Measurements from ENCODE around the gene MRPL32.
A peak's percentile ranks its signal among the peaks of the same experiment; 100 is the strongest.

Gene MRPL32

DNA sequence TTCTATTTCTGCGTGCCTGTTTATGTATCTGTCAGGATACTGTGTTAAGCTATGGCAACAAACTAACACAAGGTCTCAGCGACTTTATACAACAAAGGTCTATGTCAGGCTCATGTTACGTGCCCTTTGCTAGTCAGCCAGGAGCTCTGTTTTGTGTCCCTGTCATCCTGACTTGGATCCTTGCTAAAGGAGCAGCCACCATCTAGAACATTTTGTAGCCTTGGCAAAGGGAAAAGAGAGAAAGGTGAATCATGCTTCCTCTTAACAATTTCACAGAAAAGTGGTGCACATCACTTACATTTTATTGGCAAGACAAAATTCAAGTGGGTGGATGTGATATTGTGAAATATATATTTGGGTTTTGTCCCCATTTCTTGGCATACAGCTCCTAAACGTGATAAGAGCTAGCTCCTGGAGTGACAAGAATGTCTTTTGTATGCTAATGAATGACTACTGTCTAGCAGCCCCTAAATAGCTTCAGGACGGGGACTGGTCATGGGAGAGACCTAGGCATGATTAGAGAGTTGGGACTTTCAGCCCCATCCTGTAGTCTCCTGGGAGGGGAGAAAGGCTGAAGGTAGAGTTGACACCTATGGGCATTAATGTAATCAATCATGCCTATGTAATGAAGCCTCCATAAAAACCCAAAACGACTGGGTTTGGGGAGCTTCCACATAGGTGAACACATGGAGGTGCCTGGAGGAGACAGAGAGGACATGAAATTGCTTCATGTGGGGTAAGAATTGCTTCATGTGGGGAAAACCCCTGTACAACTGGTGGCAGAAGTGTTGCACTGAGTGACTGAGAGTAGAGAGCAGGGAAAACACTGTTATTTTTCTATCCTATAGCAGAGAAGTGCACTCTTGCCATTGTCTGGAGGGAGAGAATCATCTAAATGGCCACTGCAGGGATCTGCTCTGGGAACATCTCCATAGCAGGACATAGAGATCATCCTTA lies 33.0 kb downstream of the MRPL32 start:
- no peak for DNase-seq (ENCODE audit: low spot score)

DNA sequence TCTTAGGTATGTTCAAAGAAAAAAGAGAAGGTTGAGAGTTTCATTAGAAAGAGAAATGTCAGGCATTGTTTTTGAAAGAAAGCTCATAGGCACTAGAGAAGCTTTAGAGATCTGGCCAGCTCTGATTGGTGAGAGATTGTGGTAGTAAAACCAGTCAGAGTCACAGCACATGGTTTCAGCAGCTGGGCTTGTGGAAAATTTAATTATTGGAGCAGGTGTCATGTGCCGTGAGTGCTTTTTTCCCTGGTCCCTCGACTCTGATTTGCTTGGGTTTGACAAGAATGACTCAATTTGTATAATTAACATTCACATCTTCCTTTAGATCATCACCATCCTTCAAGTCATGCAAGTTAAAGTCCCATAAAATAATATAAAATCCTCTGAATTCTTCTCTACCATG lies 35.2 kb downstream of the MRPL32 start:
- DNase-seq (ENCODE audit: low spot score) = no peak

DNA sequence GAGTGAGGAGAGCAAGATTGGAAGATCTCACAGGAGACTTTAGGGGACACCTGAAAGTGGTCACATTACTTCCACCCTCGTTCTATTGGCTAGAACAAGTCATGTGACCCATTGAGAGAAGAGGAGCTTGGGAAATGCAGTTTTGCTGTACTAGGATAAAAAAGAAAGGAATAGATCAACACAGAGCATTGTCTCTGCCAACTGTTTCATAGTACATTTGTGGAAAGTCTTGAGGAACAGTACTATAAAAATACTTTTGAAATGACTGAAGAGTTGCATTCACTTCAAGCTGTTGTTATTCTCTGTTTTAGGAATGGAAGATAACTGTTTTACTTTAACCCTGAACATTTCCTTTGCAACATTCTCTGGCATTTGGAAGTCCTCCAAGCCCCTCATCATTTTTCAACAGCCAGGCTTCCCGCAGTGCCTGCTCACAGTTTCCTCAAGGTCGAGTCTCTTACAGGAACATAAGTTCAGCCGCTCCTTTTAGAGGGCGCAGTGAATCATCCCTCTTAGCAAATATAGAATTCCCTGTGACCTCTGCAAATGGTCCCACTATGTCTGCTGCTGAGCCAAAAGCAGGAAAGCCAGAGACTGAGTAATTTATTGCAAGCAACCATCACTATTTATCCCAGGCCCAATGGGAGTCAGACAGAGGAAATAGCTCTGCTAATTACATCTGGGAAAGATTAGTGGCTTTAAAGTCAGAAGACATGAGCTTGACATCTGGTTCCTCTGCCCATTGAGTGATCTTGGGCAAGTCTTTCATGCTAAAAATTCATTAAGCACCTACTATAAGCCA lies 40.7 kb downstream of the MRPL32 start:
- peak; percentile 76 for DNase-seq (ENCODE audit: low spot score)

DNA sequence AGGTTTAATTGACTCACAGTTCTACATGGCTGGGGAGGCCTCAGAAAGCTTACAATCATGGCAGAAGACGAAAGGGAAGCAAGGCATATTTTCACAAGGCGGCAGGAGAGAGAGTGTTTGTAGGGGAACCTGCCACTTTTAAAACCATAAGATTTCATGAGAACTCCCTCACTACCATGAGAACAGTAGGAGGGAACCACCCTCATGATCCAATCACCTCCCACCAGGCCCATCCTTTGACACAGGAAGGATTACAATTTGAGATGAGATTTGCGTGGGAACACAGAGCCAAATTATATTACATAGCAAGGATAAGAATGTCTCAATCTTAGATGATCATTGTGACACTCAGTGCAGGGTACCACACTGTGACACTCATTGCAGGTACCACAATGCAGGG lies 44.2 kb downstream of the MRPL32 start:
- no peak for DNase-seq (ENCODE audit: low spot score)

DNA sequence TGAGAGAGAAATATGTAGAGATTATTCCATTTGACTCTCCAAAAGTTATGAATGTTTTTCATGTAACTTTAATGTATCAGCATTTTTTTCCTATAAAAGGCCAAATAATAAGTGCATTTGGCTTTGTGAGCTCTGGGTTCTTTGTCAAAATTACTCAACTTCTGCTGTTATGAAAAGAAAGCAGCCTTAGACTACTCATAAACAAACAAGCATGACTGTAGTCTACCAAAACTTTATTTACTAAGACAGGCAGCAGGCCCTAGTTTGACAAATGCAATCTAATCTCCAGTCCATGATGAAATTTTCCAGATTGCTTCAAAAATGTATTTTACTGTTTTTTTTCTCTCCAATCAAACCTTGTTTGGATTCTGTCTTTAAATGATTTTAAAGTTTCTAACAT lies 46.3 kb downstream of the MRPL32 start:
- no peak for DNase-seq (ENCODE audit: low spot score)

DNA sequence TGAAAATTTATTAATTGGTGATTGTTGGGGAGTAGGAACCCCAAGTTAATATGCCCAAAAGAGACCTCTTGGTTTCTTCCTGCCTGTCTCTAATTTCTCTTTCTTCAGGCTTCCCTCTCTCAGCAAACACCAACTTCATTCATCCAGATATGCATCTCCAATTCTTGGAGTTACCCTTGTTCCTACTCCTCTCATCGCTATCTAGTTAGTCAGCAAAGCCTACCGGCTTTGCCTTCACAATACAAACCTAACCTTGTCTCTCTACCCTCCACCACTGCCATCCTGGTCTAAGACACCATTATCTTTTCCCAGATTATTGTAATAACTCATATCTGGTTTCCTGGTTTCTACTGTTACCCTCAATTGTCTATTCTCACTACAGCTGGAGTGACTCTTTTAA lies 47.9 kb downstream of the MRPL32 start:
- DNase-seq (ENCODE audit: low spot score) = no peak

DNA sequence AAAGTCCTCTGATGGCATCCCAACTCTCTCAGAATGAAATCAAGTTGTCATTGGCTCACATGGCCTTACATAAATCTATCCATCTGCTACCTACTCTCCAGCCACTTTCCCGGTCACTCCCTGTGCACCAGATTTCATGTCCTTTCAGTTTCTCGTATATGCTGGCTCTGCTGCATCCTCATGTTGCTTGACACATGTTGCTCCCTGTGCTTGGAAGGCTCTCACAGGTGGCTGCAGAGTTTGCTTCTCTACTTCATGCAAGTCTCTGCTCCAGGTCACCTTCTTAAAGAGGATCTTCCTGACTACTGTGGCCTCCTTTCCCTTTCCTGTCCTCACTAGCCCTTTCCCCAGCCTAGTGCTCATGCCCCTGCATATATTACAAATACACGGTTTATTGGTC lies 48.3 kb downstream of the MRPL32 start:
- DNase-seq (ENCODE audit: low spot score) = no peak

DNA sequence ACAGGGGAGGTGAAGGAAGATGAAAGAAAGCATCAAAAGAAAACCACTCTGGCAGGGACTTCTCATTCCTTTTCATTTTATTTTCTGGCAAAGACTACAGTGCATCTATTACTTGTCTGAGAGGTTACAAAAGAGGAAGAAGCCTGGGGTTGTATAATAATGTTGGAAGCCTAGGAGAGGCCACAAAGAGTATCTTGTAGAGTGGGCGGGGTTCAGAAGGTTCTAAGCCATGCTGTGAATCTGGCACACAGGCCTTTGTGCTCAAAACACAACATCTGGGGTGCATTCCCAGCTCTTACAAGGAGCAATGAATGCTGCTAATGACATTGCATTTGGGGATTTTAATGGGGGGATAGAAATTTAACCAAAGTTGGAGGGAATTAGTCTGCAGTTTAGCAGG lies 49.4 kb downstream of the MRPL32 start:
- no peak for DNase-seq (ENCODE audit: low spot score)

DNA sequence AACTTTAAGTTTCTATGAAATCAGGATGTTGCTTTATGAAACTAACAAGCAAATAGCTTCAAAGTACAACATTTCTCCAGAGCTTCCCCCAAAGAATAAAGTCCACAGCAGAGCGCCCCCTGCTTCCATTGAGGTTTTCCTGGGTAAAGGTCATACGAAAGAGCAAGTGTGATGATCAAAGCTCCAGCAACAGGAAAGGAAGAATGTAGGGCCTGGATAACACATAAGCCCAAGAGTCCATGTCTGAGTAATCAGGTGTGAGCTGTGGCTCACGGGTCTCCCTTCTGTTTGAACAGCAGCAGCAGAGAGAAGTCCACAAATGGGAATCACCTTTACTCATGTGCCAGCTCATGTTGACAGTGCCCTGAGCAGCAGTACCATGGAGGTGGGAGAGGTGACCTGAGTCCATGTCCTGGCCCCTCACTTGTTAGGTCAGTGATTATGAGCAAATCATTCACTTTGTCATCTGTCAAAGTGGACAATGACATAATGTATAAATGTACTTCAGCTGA lies 50.5 kb downstream of the MRPL32 start:
- DNase-seq (ENCODE audit: low spot score) = no peak

DNA sequence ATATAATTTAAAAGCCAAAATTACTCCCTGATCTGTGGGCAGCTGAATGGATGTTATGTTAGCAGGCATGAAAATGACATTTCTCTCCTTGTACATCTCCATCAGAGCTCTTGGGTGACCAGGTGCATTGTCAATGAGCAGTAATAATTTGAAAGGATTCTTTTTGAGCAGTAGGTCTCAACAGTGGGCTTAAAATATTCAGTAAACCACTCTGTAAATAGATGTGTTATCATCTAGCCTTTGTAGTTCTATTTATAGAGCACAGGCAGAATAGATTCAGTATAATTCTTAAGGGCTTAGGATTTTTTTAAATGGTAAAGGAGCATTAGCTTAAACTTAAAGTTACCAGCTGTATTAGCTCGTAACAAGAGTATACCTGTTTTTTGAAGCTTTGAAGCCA lies 52.0 kb downstream of the MRPL32 start:
- no peak for DNase-seq (ENCODE audit: low spot score)

DNA sequence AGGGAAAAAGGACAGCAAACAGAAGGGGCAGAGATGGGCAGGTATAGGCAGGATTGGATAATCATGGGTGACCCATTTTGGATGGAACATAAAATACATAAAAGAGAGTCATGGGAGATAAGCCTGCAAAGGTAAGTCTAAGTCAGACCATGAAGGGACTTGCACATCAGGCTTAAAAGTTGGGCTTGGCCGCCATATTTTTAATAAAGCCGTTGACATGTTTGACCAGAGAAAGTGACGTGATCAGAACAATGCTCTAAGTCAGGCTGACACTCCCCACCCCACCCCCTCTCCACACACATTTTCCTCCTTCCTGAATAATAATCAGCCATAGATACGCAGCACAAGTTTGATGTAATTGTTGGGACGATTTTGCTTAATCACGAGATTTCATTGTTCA lies 54.0 kb downstream of the MRPL32 start:
- DNase-seq (ENCODE audit: low spot score) = no peak

DNA sequence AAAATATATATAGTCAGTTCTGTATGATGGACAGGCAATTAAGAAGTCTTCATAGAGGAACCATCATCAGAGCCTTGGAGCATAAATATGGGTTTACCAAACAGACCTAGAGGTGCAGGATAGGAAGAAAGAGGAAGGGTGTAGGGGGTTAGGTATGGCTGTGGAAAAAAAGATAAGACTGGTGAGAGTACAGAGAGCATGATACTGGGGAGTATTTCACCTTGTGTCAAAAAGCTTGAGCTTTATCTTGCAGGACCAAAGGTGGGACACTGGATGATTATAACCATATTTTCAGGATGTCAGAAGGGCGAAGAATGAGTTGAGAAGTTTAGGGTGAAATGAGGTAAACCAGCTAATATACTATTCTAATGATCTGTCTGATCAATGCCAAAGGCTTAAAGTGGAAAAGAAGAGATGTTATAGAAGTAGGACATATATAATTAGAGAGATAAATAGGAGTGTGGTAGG lies 54.6 kb downstream of the MRPL32 start:
- DNase-seq (ENCODE audit: low spot score) = no peak

All from GM03348 (cell line).